ENCODE measurements around the gene SLC12A9. TPM values are rescaled to one million over a fixed set of nuclear protein-coding genes. Genes with fewer than 3 reads are reported as not detected.

The SLC12A9 gene
- total RNA-seq, 4 donors from 2014 or later, result 15.2 to 27.9 (median 17.2) TPM

GRCh38 chr7:100830396-100830795, 22.1 kb upstream of the SLC12A9 start:
- Histone ChIP-seq H3K36me3 (no peaks in the 10 kb centered on the region), H3K27me3 (no peaks in the 10 kb centered on the region), H3K4me3 (replicated peaks in 1 of 3) (no peak overlapping the region), H3K9me3 (no peaks in the 10 kb centered on the region), H3K4me1 (peaks cover 0 to 9% of the 10 kb centered on the region in 2 donors), H3K27ac (no peak overlapping the region)
- DNase-seq, result no peak
- intact Hi-C loops (cut with DNase I), result no loop called here
- no peak for TF ChIP-seq POLR2A (IDR thresholded peaks at IDR 0.05)
- no peak for TF ChIP-seq CTCF (IDR thresholded peaks at IDR 0.05)
- 81 to 93% methylated on average over 4 of the region's 4 CpGs for WGBS, 2 donors

GRCh38 chr7:100832281-100832633, 20.3 kb upstream of the SLC12A9 start:
- Histone ChIP-seq H3K4me3 (replicated peaks in 1 of 3) (no peak overlapping the region), H3K36me3 (no peaks in the 10 kb centered on the region), H3K4me1 (peaks cover 7 to 12% of the 10 kb centered on the region in 2 donors), H3K9me3 (no peaks in the 10 kb centered on the region), H3K27me3 (no peaks in the 10 kb centered on the region), H3K27ac (no peak overlapping the region)
- TF ChIP-seq CTCF (IDR thresholded peaks at IDR 0.05) (no peak), POLR2A (IDR thresholded peaks at IDR 0.05) (no peak)
- WGBS, 2 donors, result 92 to 93% methylated on average over 5 of the region's 5 CpGs
- no peak for DNase-seq
- intact Hi-C loops (cut with DNase I), result no loop called here

- Histone ChIP-seq H3K36me3 (no peaks in the 10 kb centered on the region), H3K9me3 (no peaks in the 10 kb centered on the region), H3K27ac (peak overlapping the region; percentile 41 to 81 (median 72)), H3K4me3 (replicated peaks in 1 of 3) (no peak overlapping the region), H3K4me1 (peaks cover 7 to 8% of the 10 kb centered on the region in 2 donors), H3K27me3 (no peaks in the 10 kb centered on the region)
- TF ChIP-seq CTCF (IDR thresholded peaks at IDR 0.05) (no peak), POLR2A (IDR thresholded peaks at IDR 0.05) (no peak)
- WGBS, 2 donors, result 30 to 42% methylated on average over 13 to 15 of the region's 17 CpGs
- intact Hi-C loops (cut with DNase I), result no loop called here
- peak; percentile 28 to 33 for DNase-seq
These were observed 16.4 kb upstream of the SLC12A9 start for GRCh38 chr7:100835903-100836811.

DNA sequence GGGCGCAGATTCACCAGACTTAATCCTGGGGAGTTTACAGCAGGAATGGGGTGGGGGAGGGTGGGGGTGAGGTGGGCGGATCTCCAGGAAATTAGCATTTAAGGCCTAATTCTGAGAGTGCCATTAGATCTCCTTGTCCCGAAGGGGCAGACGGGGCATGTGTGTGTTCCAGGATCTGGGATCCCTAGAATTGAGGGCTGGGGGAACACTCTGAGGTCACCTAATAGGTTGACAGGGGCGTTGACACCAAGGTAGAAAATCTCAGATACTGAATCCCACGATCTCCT, 15.8 kb upstream of the SLC12A9 start:
- Histone ChIP-seq H3K4me1 (peaks cover 7 to 8% of the 10 kb centered on the region in 2 donors), H3K27ac (peak overlapping the region; percentile 72 to 81 (median 74)), H3K4me3 (replicated peaks in 1 of 3) (peak overlapping the region in 1 of 3 donors; percentile 33), H3K9me3 (no peaks in the 10 kb centered on the region), H3K36me3 (no peaks in the 10 kb centered on the region), H3K27me3 (no peaks in the 10 kb centered on the region)
- no peak for DNase-seq
- TF ChIP-seq POLR2A (IDR thresholded peaks at IDR 0.05) (no peak), CTCF (IDR thresholded peaks at IDR 0.05) (no peak)
- intact Hi-C loops (cut with DNase I), result no loop called here
- 19 to 20% methylated on average over 6 of the region's 6 CpGs for WGBS, 2 donors

DNA sequence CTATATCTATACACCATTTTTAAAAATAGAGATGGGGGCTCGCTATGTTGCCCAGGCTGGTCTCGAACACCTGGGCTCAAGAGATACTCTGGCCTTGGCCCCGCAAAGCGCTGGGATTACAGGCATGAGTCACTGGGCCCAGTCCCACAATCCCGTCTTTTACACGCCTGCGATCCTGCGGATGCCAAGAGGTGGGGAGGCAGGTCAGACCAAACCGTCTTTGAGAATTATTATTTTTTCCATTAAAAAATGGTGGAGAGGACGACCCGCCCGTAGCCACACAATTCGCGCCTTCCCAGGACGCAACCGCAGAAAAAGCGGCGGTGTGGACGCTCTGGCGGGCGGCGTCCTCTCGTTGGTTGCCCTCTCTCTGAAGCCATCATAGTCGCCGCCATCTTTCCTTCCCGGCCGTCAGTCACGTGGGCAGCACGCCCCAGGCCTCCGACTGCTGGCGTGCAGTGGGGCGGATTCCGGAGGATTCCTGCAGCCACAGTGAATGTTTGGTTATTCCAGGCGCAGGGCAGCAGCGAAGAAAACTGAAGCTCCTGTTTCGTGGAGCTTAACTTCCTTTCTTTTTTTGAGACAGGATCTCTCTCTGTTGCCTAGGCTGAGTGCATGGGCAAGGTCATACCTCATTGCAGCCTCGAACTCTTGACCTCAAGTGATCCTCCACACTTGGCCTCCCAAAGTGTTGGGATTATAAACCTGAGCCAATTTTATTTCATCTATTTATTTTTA, 15.2 kb upstream of the SLC12A9 start:
- Histone ChIP-seq H3K9me3 (no peaks in the 10 kb centered on the region), H3K27me3 (no peaks in the 10 kb centered on the region), H3K27ac (peak overlapping the region; percentile 72 to 81 (median 74)), H3K4me1 (peaks cover 7 to 8% of the 10 kb centered on the region in 2 donors), H3K36me3 (no peaks in the 10 kb centered on the region), H3K4me3 (replicated peaks in 1 of 3) (peak overlapping the region in 1 of 3 donors; percentile 33)
- peak; percentile 92 to 94 for DNase-seq
- WGBS, 2 donors, result 2 to 4% methylated on average over 26 to 34 of the region's 37 CpGs
- no peak for TF ChIP-seq CTCF (IDR thresholded peaks at IDR 0.05)
- peak in 1 of 2 donors; percentile 66 for TF ChIP-seq POLR2A (IDR thresholded peaks at IDR 0.05)
- intact Hi-C loops (cut with DNase I), result no loop called here
